ENCODE data around the gene CA7. TPM values are rescaled to one million over a fixed set of nuclear protein-coding genes. Genes with fewer than 3 reads are reported as not detected.

CA7 gene
- total RNA-seq: not detected in 2 replicates
- long read RNA-seq: 0 reads

- Mint-ChIP-seq H3K36me3 (ENCODE audit: low read depth) (no peaks in the 10 kb centered on the region), H3K27ac (ENCODE audit: unreplicated experiment) (peak within 1 kb of the TSS; percentile 27), H3K4me3 (peak within 1 kb of the TSS; percentile 79), H3K4me1 (no peaks in the 10 kb centered on the region), H3K9me3 (no peaks in the 10 kb centered on the region), H3K27me3 (ENCODE audit: low read depth) (peaks cover 93% of the 10 kb centered on the region)
- DNase-seq (ENCODE audit: low read depth, low spot score): no peak
- TF ChIP-seq, protein P1, sequence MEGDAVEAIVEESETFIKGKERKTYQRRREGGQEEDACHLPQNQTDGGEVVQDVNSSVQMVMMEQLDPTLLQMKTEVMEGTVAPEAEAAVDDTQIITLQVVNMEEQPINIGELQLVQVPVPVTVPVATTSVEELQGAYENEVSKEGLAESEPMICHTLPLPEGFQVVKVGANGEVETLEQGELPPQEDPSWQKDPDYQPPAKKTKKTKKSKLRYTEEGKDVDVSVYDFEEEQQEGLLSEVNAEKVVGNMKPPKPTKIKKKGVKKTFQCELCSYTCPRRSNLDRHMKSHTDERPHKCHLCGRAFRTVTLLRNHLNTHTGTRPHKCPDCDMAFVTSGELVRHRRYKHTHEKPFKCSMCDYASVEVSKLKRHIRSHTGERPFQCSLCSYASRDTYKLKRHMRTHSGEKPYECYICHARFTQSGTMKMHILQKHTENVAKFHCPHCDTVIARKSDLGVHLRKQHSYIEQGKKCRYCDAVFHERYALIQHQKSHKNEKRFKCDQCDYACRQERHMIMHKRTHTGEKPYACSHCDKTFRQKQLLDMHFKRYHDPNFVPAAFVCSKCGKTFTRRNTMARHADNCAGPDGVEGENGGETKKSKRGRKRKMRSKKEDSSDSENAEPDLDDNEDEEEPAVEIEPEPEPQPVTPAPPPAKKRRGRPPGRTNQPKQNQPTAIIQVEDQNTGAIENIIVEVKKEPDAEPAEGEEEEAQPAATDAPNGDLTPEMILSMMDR (conservative IDR thresholded peaks at IDR 0.05): no peak
Observed at GRCh38 chr16:66844342-66845079, at the start of gene CA7. CA7 (plus strand) TSS chr16:66844414; CDS start chr16:66844488, 74 bp downstream.

- Mint-ChIP-seq H3K4me3 (no peak overlapping the region), H3K27ac (ENCODE audit: unreplicated experiment) (no peak overlapping the region), H3K36me3 (ENCODE audit: low read depth) (no peaks in the 10 kb centered on the region), H3K4me1 (no peaks in the 10 kb centered on the region), H3K9me3 (no peaks in the 10 kb centered on the region), H3K27me3 (ENCODE audit: low read depth) (no peaks in the 10 kb centered on the region)
- TF ChIP-seq, protein P1 (conservative IDR thresholded peaks at IDR 0.05): no peak
- DNase-seq (ENCODE audit: low read depth, low spot score): no peak
Observed at GRCh38 chr16:66798161-66798560, 46.1 kb upstream of the CA7 start.

GRCh38 chr16:66800856-66801255, 43.4 kb upstream of the CA7 start:
- Mint-ChIP-seq H3K36me3 (ENCODE audit: low read depth) (peaks cover 5% of the 10 kb centered on the region), H3K9me3 (no peaks in the 10 kb centered on the region), H3K27me3 (ENCODE audit: low read depth) (no peaks in the 10 kb centered on the region), H3K27ac (ENCODE audit: unreplicated experiment) (no peak overlapping the region), H3K4me3 (no peak overlapping the region), H3K4me1 (no peaks in the 10 kb centered on the region)
- TF ChIP-seq, protein P1 (conservative IDR thresholded peaks at IDR 0.05): no peak
- DNase-seq (ENCODE audit: low read depth, low spot score): no peak

DNA sequence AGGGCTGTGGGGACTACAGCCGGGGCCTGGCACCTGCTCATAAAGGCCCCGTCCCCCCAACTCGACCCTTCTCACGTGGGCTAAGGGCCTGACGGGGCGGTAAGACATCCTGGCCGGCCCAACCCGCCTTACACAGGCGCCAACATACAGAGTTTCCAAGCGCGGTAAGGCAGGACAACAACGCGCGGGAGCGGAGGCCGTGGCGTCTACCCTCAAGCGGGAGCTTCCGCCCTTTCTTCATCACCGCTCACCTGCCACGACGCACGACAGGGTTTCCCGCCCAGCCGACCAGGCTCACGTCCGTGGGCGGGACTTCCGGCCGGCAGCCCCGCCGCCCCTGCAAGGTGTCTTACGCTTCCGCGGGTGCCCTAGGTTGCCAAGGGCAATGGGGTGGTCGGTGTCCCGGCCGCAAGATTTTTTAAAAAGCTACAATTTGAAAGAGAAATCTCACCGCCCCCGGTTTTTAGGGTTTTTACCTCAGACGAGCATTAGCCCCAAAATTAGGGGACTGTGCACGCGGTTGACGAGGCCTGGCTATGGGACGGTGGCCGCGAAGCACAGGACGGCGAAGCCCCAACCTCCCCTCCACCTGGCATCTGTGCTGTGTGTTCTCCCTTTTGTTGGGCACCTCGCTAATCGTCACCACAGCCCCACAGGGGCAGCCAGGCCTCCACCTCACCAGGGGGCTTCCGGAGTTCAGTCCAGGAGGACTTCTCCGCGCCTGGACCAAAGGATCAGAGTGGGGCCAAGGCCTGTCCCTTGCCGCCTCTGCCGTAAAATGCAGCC, 42.7 kb upstream of the CA7 start, which contains the start of gene TERB1:
Gene TERB1, minus strand, starts transcription at position 265 of the 786 bp plus-strand sequence. CDS start 4,786 bp downstream, outside the sequence.
- Mint-ChIP-seq H3K36me3 (ENCODE audit: low read depth) (peaks cover 5% of the 10 kb centered on the region), H3K4me1 (no peaks in the 10 kb centered on the region), H3K4me3 (no peak within 1 kb of the TSS), H3K27ac (ENCODE audit: unreplicated experiment) (no peak within 1 kb of the TSS), H3K9me3 (no peaks in the 10 kb centered on the region), H3K27me3 (ENCODE audit: low read depth) (no peaks in the 10 kb centered on the region)
- DNase-seq (ENCODE audit: low read depth, low spot score): no peak
- TF ChIP-seq, protein P1 (conservative IDR thresholded peaks at IDR 0.05): no peak

- TF ChIP-seq, protein P1 (conservative IDR thresholded peaks at IDR 0.05): no peak
- Mint-ChIP-seq H3K27me3 (ENCODE audit: low read depth) (no peaks in the 10 kb centered on the region), H3K9me3 (no peaks in the 10 kb centered on the region), H3K4me3 (no peak overlapping the region), H3K27ac (ENCODE audit: unreplicated experiment) (no peak overlapping the region), H3K4me1 (no peaks in the 10 kb centered on the region), H3K36me3 (ENCODE audit: low read depth) (peaks cover 5% of the 10 kb centered on the region)
- no peak for DNase-seq (ENCODE audit: low read depth, low spot score)
Observed at GRCh38 chr16:66802159-66802558, 42.1 kb upstream of the CA7 start.

Data from neural crest cell (in vitro differentiated cells).